HG03025 (cell line): ENCODE data around the gene GCLM.
A peak's percentile ranks its signal among the peaks of the same experiment; 100 is the strongest.
"Not testable (repeated sequence)": the region's sequence is repeated elsewhere in the genome, so short reads cannot be mapped to it uniquely, and the experiment has no call there.

Experiments used
- ATAC-seq: cut with Tn5 transposase; IDR thresholded peaks from one replicate; pipeline ENCODE4 v1.9.1; 2021; ENCODE audit warnings: mild to moderate bottlenecking, moderate library complexity; ENCODE audit not compliant: unreplicated experiment, low FRiP score

The GCLM gene

GRCh38 chr1:93899543-93900207, 9.6 kb downstream of the GCLM start:
- no peak for ATAC-seq

GRCh38 chr1:93888900-93889299, 20.3 kb downstream of the GCLM start:
- no peak for ATAC-seq

- no peak for ATAC-seq
Measured at GRCh38 chr1:93882269-93882668, 27.0 kb downstream of the GCLM start.

- ATAC-seq, result no peak
Measured at GRCh38 chr1:93880731-93881130, 28.5 kb downstream of the GCLM start.

- ATAC-seq, result peak; percentile 96
Measured at GRCh38 chr1:93878889-93879586, 30.2 kb downstream of the GCLM start, which contains the start of gene DNTTIP2. Gene DNTTIP2, minus strand, starts transcription at chr1:93879206. Its CDS starts 58 bp downstream, at chr1:93879148.

GRCh38 chr1:93878501-93878888, 30.7 kb downstream of the GCLM start:
- peak; percentile 49 for ATAC-seq

GRCh38 chr1:93877529-93877928, 31.7 kb downstream of the GCLM start:
- ATAC-seq, result no peak

GRCh38 chr1:93876244-93876643, 33.0 kb downstream of the GCLM start:
- ATAC-seq, result no peak

GRCh38 chr1:93874025-93874651, 35.1 kb downstream of the GCLM start:
- no peak for ATAC-seq

- ATAC-seq, result no peak
Measured at GRCh38 chr1:93871366-93871765, 37.9 kb downstream of the GCLM start.

GRCh38 chr1:93869653-93870052, 39.6 kb downstream of the GCLM start:
- ATAC-seq, result no peak

- not testable (repeated sequence) for ATAC-seq
Measured at GRCh38 chr1:93868492-93868891, 40.7 kb downstream of the GCLM start.

GRCh38 chr1:93865253-93865652, 44.0 kb downstream of the GCLM start:
- ATAC-seq, result no peak

GRCh38 chr1:93864175-93864574, 45.1 kb downstream of the GCLM start:
- no peak for ATAC-seq

- ATAC-seq, result not testable (repeated sequence)
Measured at GRCh38 chr1:93857653-93858052, 51.6 kb downstream of the GCLM start.

- not testable (repeated sequence) for ATAC-seq
Measured at GRCh38 chr1:93855983-93856382, 53.2 kb downstream of the GCLM start.

GRCh38 chr1:93853940-93854339, 55.3 kb downstream of the GCLM start:
- no peak for ATAC-seq

GRCh38 chr1:93851878-93852277, 57.4 kb downstream of the GCLM start:
- ATAC-seq, result no peak

- no peak for ATAC-seq
Measured at GRCh38 chr1:93851327-93851712, 57.9 kb downstream of the GCLM start.

- not testable (repeated sequence) for ATAC-seq
Measured at GRCh38 chr1:93850687-93851326, 58.4 kb downstream of the GCLM start.

GRCh38 chr1:93848350-93848883, 60.8 kb downstream of the GCLM start:
- no peak for ATAC-seq
